ENCODE results near the gene ADAMTS7. TPM values are rescaled to one million over a fixed set of nuclear protein-coding genes. Genes with fewer than 3 reads are reported as not detected.
"Not testable (repeated sequence)": the region's sequence is repeated elsewhere in the genome, so short reads cannot be mapped to it uniquely, and the experiment has no call there.

ADAMTS7 gene
- polyA plus RNA-seq, 1 experiment: 5.0 TPM

GRCh38 chr15:78804391-78804792 is 6.9 kb downstream of the ADAMTS7 start:
- H3K27me3 ChIP-seq (ENCODE audit: control insufficient read depth, insufficient read depth, low read length): no peaks in the 10 kb centered on the region
- H3K9me3 ChIP-seq (ENCODE audit: control insufficient read depth, insufficient read depth, low read length): peaks cover 3% of the 10 kb centered on the region
- DNase-seq (ENCODE audit: low read depth, low spot score): no peak
- H3K4me3 ChIP-seq (ENCODE audit: low read depth, low read length): no peak overlapping the region
- CTCF ChIA-PET: no interaction called here
- POLR2A ChIA-PET: interaction anchor here (1.0 kb wide), 1 partner anchor 55 kb away, joined by 3 read pairs; no protein-coding TSS in a partner anchor
- no peak overlapping the region for H3K27ac ChIP-seq (ENCODE audit: low read depth, low read length)
- no peak for TF ChIP-seq CTCF (IDR thresholded peaks at IDR 0.05; ENCODE audit: low read depth, low read length)

GRCh38 chr15:78800806-78801205 is 10.5 kb downstream of the ADAMTS7 start:
- Histone ChIP-seq H3K9me3 (ENCODE audit: control insufficient read depth, insufficient read depth, low read length) (no peaks in the 10 kb centered on the region; the same call in 1 of the 2 replicates), H3K27ac (ENCODE audit: low read depth, low read length) (no peak overlapping the region), H3K4me3 (ENCODE audit: low read depth, low read length) (no peak overlapping the region), H3K27me3 (ENCODE audit: control insufficient read depth, insufficient read depth, low read length) (no peaks in the 10 kb centered on the region)
- TF ChIP-seq CTCF (IDR thresholded peaks at IDR 0.05; ENCODE audit: low read depth, low read length): no peak
- ChIA-PET CTCF (no interaction called here), POLR2A (no interaction called here)
- no peak for DNase-seq (ENCODE audit: low read depth, low spot score)

- Histone ChIP-seq H3K4me3 (ENCODE audit: low read depth, low read length) (no peak overlapping the region), H3K9me3 (ENCODE audit: control insufficient read depth, insufficient read depth, low read length) (no peaks in the 10 kb centered on the region; the same call in 1 of the 2 replicates), H3K27me3 (ENCODE audit: control insufficient read depth, insufficient read depth, low read length) (no peaks in the 10 kb centered on the region), H3K27ac (ENCODE audit: low read depth, low read length) (no peak overlapping the region)
- CTCF ChIA-PET: interaction anchor here (1.3 kb wide), 1 partner anchor 11 kb away, joined by 4 read pairs; the partner anchor contains the start of gene ADAMTS7
- DNase-seq (ENCODE audit: low read depth, low spot score): no peak
- POLR2A ChIA-PET: no interaction called here
- TF ChIP-seq CTCF (IDR thresholded peaks at IDR 0.05; ENCODE audit: low read depth, low read length): no peak
Measured at GRCh38 chr15:78800189-78800588, 11.1 kb downstream of the ADAMTS7 start.

- not testable (repeated sequence) for H3K27me3 ChIP-seq (ENCODE audit: control insufficient read depth, insufficient read depth, low read length); H3K9me3 ChIP-seq (ENCODE audit: control insufficient read depth, insufficient read depth, low read length); DNase-seq (ENCODE audit: low read depth, low spot score); H3K4me3 ChIP-seq (ENCODE audit: low read depth, low read length); H3K27ac ChIP-seq (ENCODE audit: low read depth, low read length)
- ChIA-PET POLR2A (interaction anchor here (0.6 kb wide), 1 partner anchor 11 kb away, joined by 4 read pairs; no protein-coding TSS in a partner anchor), CTCF (interaction anchor here (1.3 kb wide), 1 partner anchor 12 kb away, joined by 4 read pairs; the partner anchor contains the start of gene ADAMTS7)
Measured at GRCh38 chr15:78799102-78799501, 12.2 kb downstream of the ADAMTS7 start.

- not testable (repeated sequence) for H3K27me3 ChIP-seq (ENCODE audit: control insufficient read depth, insufficient read depth, low read length); H3K9me3 ChIP-seq (ENCODE audit: control insufficient read depth, insufficient read depth, low read length); DNase-seq (ENCODE audit: low read depth, low spot score); H3K27ac ChIP-seq (ENCODE audit: low read depth, low read length); H3K4me3 ChIP-seq (ENCODE audit: low read depth, low read length)
- ChIA-PET CTCF (interaction anchor here (0.8 kb wide), 1 partner anchor 13 kb away, joined by 3 read pairs; no protein-coding TSS in a partner anchor), POLR2A (interaction anchor here (0.6 kb wide), 1 partner anchor 12 kb away, joined by 4 read pairs; no protein-coding TSS in a partner anchor)
Measured at GRCh38 chr15:78798355-78798754, 12.9 kb downstream of the ADAMTS7 start.

GRCh38 chr15:78797951-78798350 is 13.3 kb downstream of the ADAMTS7 start:
- Histone ChIP-seq H3K27me3 (ENCODE audit: control insufficient read depth, insufficient read depth, low read length) (no peaks in the 10 kb centered on the region), H3K9me3 (ENCODE audit: control insufficient read depth, insufficient read depth, low read length) (no peaks in the 10 kb centered on the region; the same call in 1 of the 2 replicates), H3K27ac (ENCODE audit: low read depth, low read length) (no peak overlapping the region), H3K4me3 (ENCODE audit: low read depth, low read length) (no peak overlapping the region)
- ChIA-PET POLR2A (no interaction called here), CTCF (interaction anchor here (0.8 kb wide), 1 partner anchor 14 kb away, joined by 3 read pairs; no protein-coding TSS in a partner anchor)
- no peak for TF ChIP-seq CTCF (IDR thresholded peaks at IDR 0.05; ENCODE audit: low read depth, low read length)
- no peak for DNase-seq (ENCODE audit: low read depth, low spot score)

Data from AG04450 (cell line).